Hepatic stellate cell (primary cell): ENCODE data around the gene ADAMTS12.

ENCODE experiments used
- DNase-seq: peaks from one replicate; pipeline ENCODE4 v3.0.0; 2011; ENCODE audit warnings: low spot score

ADAMTS12 gene

DNA sequence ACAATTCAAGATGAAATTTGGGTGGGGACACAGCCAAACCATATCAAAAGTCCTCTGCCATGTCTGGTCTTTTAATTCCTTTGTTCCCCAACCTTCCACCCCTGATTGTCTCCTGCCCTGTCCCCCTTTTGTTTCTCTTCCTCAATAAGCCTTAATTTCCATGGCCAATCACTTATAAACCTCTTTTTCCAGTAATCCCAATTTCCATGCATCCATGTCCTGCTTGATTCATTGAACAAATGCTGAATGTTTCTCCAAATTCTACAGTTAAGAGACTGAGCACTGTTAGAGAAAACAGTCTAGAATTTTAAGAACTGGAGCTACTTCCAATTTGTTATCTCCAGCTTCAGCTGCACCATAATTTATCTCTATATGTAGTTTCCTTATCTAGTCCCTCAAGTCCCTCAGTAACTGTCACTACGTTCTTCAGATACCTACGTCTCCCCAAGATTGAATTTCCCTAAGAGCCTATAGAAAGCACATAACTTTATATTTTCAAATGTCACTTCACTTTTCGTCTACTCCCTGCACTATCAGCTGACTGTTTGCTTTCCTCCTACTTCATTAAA lies 416.8 kb downstream of the ADAMTS12 start:
- DNase-seq, result no peak

DNA sequence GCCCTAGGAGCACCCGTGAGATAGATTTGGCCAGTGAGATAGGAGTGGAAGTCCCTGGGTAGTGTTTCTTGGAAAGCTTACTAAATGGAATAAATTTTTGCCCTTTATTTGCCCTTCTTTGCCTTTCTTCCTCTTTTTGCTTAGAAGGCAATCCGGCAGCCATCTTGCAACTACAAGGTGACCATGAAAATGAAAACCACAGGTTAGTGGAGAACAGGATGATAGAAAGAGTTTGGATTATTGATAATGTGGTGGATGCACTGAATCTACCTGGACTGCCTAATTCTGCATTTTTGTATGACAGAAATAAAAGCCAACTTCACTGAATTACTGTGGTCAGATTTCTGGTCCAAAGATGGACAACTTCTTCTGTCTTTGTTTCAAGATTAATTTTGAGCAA lies 417.8 kb downstream of the ADAMTS12 start:
- DNase-seq, result no peak
